Measurements from ENCODE around the gene WFIKKN2. TPM values are rescaled to one million over a fixed set of nuclear protein-coding genes. Genes with fewer than 3 reads are reported as not detected.

Gene WFIKKN2
- total RNA-seq, 1 donor = under 0.01 TPM

DNA sequence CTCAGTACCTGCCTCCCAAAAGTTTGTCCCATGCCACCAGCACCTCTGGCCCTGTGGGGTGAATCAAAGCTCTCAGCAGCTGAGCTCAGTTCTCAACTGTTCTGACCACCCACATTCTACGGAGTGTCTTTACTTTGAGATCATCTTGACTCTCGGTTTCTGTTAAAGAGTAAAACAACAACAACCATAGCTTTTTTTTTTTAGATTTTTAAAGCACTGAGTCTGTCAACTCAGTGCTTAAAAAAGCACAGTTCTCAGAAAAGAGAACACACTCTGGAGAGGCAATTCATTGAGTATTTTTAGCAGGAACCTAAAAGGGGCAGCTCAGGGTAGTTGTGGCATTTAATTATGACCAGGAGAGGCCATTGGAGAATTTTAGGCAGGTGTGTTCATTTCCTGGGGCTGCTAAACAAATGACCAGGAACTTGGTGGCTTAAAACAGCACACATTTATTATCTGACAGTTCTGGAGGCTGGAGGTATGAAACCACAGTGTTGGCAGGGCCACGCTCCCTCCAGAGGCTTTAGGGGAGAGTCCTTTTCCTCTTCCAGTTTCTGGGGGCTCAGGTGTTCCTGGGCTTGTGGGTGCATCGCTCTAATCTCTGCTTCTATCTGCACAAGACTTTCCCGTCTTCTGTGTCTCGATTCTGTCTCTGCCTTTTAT, 6.7 kb upstream of the WFIKKN2 start:
- Histone ChIP-seq H3K4me2 (ENCODE audit: insufficient read depth, low read length) (no peak overlapping the region), H3K27me3 (ENCODE audit: insufficient read depth, low read length) (no peaks in the 10 kb centered on the region), H3K79me2 (ENCODE audit: insufficient read depth, low read length) (no peaks in the 10 kb centered on the region), H3K36me3 (ENCODE audit: insufficient read depth, low read length) (no peaks in the 10 kb centered on the region), H4K20me1 (ENCODE audit: insufficient read depth, low read length) (no peaks in the 10 kb centered on the region), H3K9me3 (ENCODE audit: low read depth, low read length) (no peaks in the 10 kb centered on the region), H2AFZ (ENCODE audit: low read length) (no peak overlapping the region), H3K4me1 (ENCODE audit: insufficient read depth, low read length) (peaks cover 2% of the 10 kb centered on the region), H3K27ac (ENCODE audit: low read depth, low read length) (no peak overlapping the region), H3K4me3 (ENCODE audit: insufficient read depth, low read length) (no peak overlapping the region)
- TF ChIP-seq, protein P1, sequence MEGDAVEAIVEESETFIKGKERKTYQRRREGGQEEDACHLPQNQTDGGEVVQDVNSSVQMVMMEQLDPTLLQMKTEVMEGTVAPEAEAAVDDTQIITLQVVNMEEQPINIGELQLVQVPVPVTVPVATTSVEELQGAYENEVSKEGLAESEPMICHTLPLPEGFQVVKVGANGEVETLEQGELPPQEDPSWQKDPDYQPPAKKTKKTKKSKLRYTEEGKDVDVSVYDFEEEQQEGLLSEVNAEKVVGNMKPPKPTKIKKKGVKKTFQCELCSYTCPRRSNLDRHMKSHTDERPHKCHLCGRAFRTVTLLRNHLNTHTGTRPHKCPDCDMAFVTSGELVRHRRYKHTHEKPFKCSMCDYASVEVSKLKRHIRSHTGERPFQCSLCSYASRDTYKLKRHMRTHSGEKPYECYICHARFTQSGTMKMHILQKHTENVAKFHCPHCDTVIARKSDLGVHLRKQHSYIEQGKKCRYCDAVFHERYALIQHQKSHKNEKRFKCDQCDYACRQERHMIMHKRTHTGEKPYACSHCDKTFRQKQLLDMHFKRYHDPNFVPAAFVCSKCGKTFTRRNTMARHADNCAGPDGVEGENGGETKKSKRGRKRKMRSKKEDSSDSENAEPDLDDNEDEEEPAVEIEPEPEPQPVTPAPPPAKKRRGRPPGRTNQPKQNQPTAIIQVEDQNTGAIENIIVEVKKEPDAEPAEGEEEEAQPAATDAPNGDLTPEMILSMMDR (IDR thresholded peaks at IDR 0.05; ENCODE audit: extremely low read depth, low read depth, low read length) = no peak
- peak; percentile 69 for DNase-seq (ENCODE audit: insufficient read length, low spot score, missing footprints)

DNA sequence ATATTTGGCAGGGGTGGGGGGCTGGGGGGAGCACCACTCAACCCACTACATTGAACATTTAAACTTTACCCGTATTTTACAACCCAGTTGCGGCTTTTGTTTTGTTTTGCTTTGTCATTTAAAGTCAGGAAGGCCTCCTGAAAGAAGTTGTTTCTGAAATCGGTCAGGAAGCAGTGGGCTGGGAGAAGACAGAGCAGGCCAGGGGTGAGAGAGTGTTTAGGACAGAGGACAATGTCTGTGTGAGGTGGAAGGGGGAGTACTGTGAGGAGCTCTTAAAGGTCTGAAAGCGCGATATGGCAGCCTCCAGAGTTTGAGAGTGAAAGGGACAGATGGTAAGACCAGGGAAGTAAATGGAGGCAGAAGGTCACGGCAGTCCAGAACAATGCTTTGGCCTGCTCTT, 6.1 kb upstream of the WFIKKN2 start:
- H2AFZ ChIP-seq (ENCODE audit: low read length) = peak overlapping the region; percentile 69
- H3K27me3 ChIP-seq (ENCODE audit: insufficient read depth, low read length) = no peaks in the 10 kb centered on the region
- H3K4me1 ChIP-seq (ENCODE audit: insufficient read depth, low read length) = peaks cover 2% of the 10 kb centered on the region
- H4K20me1 ChIP-seq (ENCODE audit: insufficient read depth, low read length) = no peaks in the 10 kb centered on the region
- no peaks in the 10 kb centered on the region for H3K36me3 ChIP-seq (ENCODE audit: insufficient read depth, low read length)
- H3K79me2 ChIP-seq (ENCODE audit: insufficient read depth, low read length) = no peaks in the 10 kb centered on the region
- H3K27ac ChIP-seq (ENCODE audit: low read depth, low read length) = no peak overlapping the region
- no peaks in the 10 kb centered on the region for H3K9me3 ChIP-seq (ENCODE audit: low read depth, low read length)
- TF ChIP-seq, protein P1 (IDR thresholded peaks at IDR 0.05; ENCODE audit: extremely low read depth, low read depth, low read length) = no peak
- H3K4me2 ChIP-seq (ENCODE audit: insufficient read depth, low read length) = no peak overlapping the region
- H3K4me3 ChIP-seq (ENCODE audit: insufficient read depth, low read length) = no peak overlapping the region
- no peak for DNase-seq (ENCODE audit: insufficient read length, low spot score, missing footprints)

DNA sequence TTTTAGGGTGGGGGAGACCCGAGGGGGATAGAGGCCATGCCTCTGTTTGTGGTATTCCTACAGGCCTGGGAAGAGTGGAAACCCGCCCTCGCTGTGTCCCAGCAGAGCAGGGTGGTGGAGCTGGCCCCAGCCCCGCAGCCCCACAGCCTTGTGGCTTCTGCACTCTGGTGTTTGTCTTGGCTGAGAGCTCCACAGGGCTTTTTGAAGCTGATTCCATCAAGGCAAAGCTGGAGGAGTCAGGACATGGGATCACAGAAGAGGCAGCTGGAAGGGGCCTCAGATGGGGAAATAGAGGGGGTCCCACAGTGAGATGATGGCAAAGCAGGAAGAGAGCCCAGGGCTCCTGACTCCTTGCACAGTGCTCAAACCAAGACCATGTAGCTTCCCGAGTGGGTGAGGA, 5.0 kb upstream of the WFIKKN2 start:
- H3K27ac ChIP-seq (ENCODE audit: low read depth, low read length) = no peak overlapping the region
- no peaks in the 10 kb centered on the region for H3K36me3 ChIP-seq (ENCODE audit: insufficient read depth, low read length)
- no peak overlapping the region for H2AFZ ChIP-seq (ENCODE audit: low read length)
- H3K27me3 ChIP-seq (ENCODE audit: insufficient read depth, low read length) = no peaks in the 10 kb centered on the region
- no peak overlapping the region for H3K4me2 ChIP-seq (ENCODE audit: insufficient read depth, low read length)
- TF ChIP-seq, protein P1 (IDR thresholded peaks at IDR 0.05; ENCODE audit: extremely low read depth, low read depth, low read length) = no peak
- no peaks in the 10 kb centered on the region for H4K20me1 ChIP-seq (ENCODE audit: insufficient read depth, low read length)
- no peaks in the 10 kb centered on the region for H3K9me3 ChIP-seq (ENCODE audit: low read depth, low read length)
- DNase-seq (ENCODE audit: insufficient read length, low spot score, missing footprints) = peak; percentile 76
- H3K4me1 ChIP-seq (ENCODE audit: insufficient read depth, low read length) = peaks cover 5% of the 10 kb centered on the region
- no peaks in the 10 kb centered on the region for H3K79me2 ChIP-seq (ENCODE audit: insufficient read depth, low read length)
- no peak overlapping the region for H3K4me3 ChIP-seq (ENCODE audit: insufficient read depth, low read length)

DNA sequence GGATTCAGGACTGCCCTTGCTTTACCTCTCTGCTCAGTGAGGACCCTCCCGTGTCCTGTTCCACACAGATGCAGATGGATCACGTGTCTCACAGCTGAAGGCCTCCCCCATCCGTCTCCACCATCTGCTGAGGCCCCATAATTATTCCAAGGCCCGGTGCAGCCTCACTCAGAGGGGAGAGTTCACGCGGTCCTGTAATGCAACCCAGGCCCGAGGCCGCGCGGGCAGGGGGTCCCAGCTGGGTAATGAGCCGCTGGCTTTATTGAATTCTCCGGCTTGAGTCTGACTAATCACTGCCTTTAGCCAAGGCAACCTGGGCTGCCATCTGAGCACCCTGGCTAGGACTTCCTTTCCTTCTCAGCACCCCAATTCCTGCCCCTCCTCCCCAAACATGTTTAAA, 4.4 kb upstream of the WFIKKN2 start:
- Histone ChIP-seq H3K4me1 (ENCODE audit: insufficient read depth, low read length) (peaks cover 5% of the 10 kb centered on the region), H4K20me1 (ENCODE audit: insufficient read depth, low read length) (no peaks in the 10 kb centered on the region), H3K27ac (ENCODE audit: low read depth, low read length) (no peak overlapping the region), H3K79me2 (ENCODE audit: insufficient read depth, low read length) (no peaks in the 10 kb centered on the region), H3K4me3 (ENCODE audit: insufficient read depth, low read length) (no peak overlapping the region), H3K27me3 (ENCODE audit: insufficient read depth, low read length) (no peaks in the 10 kb centered on the region), H2AFZ (ENCODE audit: low read length) (no peak overlapping the region), H3K36me3 (ENCODE audit: insufficient read depth, low read length) (no peaks in the 10 kb centered on the region), H3K9me3 (ENCODE audit: low read depth, low read length) (no peaks in the 10 kb centered on the region), H3K4me2 (ENCODE audit: insufficient read depth, low read length) (no peak overlapping the region)
- TF ChIP-seq, protein P1 (IDR thresholded peaks at IDR 0.05; ENCODE audit: extremely low read depth, low read depth, low read length) = no peak
- DNase-seq (ENCODE audit: insufficient read length, low spot score, missing footprints) = peak; percentile 75

Data from osteoblast (primary cell).